HUES48 (cell line): ENCODE data around the gene SDK1.

Experiments
- H3K27ac ChIP-seq: one replicate; pipeline ENCODE4 v1.7.0; 2013; ENCODE audit warnings: low read depth, low read length, inconsistent platforms
- H3K27me3 ChIP-seq: 2 replicates; pipeline ENCODE4 v1.6.1; 2013; ENCODE audit warnings: mild to moderate bottlenecking, low read length; ENCODE audit not compliant: control insufficient read depth, insufficient read depth
- H3K36me3 ChIP-seq: 2 replicates; pipeline ENCODE4 v1.6.1; 2013; ENCODE audit warnings: low read length; ENCODE audit not compliant: control insufficient read depth, insufficient read depth
- H3K4me1 ChIP-seq: 2 replicates; pipeline ENCODE4 v1.6.1; 2013; ENCODE audit warnings: mild to moderate bottlenecking, low read length; ENCODE audit not compliant: control insufficient read depth, insufficient read depth
- H3K4me3 ChIP-seq: 2 replicates; pipeline ENCODE4 v1.5.1; 2013; ENCODE audit warnings: mild to moderate bottlenecking, low read depth, low read length
- H3K9ac ChIP-seq: 2 replicates; pipeline ENCODE4 v1.6.1; 2013; ENCODE audit warnings: mild to moderate bottlenecking, low read depth, low read length, moderate library complexity
- H3K9me3 ChIP-seq: 2 replicates; pipeline ENCODE4 v1.6.1; 2013; ENCODE audit warnings: low read length; ENCODE audit not compliant: control insufficient read depth, insufficient read depth

Gene SDK1

DNA sequence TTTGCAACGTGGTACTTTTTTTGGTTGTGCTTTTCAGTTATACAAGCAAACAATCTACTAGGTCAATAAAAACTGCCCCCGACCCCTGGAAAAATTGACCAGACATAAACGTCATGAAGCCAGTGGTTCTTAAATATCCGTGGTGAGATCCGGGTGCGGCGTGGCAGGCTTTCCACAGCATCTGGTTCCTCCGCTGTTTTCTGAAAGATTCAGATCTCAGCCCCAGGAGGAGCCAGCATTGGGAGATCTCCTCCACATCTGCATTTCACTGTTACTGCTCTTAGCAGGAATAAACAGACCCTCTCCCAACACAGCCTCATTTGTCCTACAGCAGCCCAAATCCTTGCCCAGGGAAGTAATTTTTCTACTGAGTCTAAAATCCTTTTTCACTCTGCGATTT, 716.7 kb downstream of the SDK1 start:
- H3K4me3 ChIP-seq = no peak overlapping the region
- no peaks in the 10 kb centered on the region for H3K4me1 ChIP-seq
- no peak overlapping the region for H3K9ac ChIP-seq
- H3K36me3 ChIP-seq = 0 out of 2 replicates have a peak, but pooled peaks cover 3% of the 10 kb centered on the region
- no peak overlapping the region for H3K27ac ChIP-seq
- 0 out of 2 replicates have a peak, but pooled peaks cover 7% of the 10 kb centered on the region for H3K9me3 ChIP-seq
- no peaks in the 10 kb centered on the region for H3K27me3 ChIP-seq

DNA sequence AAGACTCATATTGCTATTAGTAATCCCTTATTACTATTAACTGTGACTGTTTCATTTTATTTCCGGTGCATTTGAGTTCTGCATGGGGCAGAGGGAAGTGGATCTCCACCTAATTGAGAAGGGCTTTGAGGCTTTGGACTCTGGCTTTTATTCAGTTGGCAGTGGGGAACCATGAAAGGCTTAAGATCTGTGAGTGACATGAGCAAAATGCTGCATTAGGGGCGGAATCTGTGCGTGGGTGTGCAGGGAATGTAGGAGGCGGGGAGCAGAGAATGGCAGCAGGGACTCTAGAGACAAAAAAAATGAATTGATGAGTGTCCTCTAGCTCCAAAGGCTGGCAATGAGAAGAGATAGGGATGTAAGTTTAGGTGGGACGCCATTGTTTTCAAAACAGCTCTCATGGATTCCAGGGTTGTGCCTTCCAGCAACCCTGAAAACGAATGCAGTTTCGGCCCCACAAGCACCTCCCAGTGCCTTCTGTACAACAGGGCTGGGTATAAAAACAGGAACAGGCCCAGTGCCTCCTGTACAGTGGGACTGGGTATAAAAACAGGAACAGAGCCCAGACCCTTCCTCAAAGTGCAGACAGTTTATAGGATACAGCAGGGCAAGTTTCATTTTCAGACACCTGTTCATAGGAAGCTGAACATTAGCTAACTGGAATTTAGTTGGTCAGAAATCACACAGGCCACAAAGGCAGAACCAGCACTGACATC, 717.7 kb downstream of the SDK1 start:
- H3K9ac ChIP-seq = no peak overlapping the region
- no peaks in the 10 kb centered on the region for H3K4me1 ChIP-seq
- no peak overlapping the region for H3K4me3 ChIP-seq
- 0 out of 2 replicates have a peak, but pooled peaks cover 3% of the 10 kb centered on the region for H3K36me3 ChIP-seq
- H3K27ac ChIP-seq = no peak overlapping the region
- no peaks in the 10 kb centered on the region for H3K27me3 ChIP-seq
- 0 out of 2 replicates have a peak, but pooled peaks cover 7% of the 10 kb centered on the region for H3K9me3 ChIP-seq

GRCh38 chr7:4020086-4020485, 719.0 kb downstream of the SDK1 start:
- Histone ChIP-seq H3K4me3 (no peak overlapping the region), H3K27ac (no peak overlapping the region), H3K27me3 (no peaks in the 10 kb centered on the region), H3K4me1 (no peaks in the 10 kb centered on the region), H3K9me3 (0 out of 2 replicates have a peak, but pooled peaks cover 7% of the 10 kb centered on the region), H3K36me3 (0 out of 2 replicates have a peak, but pooled peaks cover 3% of the 10 kb centered on the region), H3K9ac (no peak overlapping the region)

GRCh38 chr7:4021413-4021812, 720.4 kb downstream of the SDK1 start:
- Histone ChIP-seq H3K4me1 (no peaks in the 10 kb centered on the region; the same call in 1 of the 2 replicates), H3K27ac (no peak overlapping the region), H3K9me3 (0 out of 2 replicates have a peak, but pooled peaks cover 7% of the 10 kb centered on the region), H3K4me3 (no peak overlapping the region), H3K36me3 (0 out of 2 replicates have a peak, but pooled peaks cover 3% of the 10 kb centered on the region), H3K27me3 (no peaks in the 10 kb centered on the region), H3K9ac (no peak overlapping the region)

GRCh38 chr7:4022265-4022664, 721.2 kb downstream of the SDK1 start:
- Histone ChIP-seq H3K4me3 (no peak overlapping the region), H3K36me3 (no peaks in the 10 kb centered on the region), H3K27me3 (no peaks in the 10 kb centered on the region), H3K27ac (no peak overlapping the region), H3K9me3 (0 out of 2 replicates have a peak, but pooled peaks cover 7% of the 10 kb centered on the region), H3K4me1 (no peaks in the 10 kb centered on the region; the same call in 1 of the 2 replicates), H3K9ac (no peak overlapping the region)

DNA sequence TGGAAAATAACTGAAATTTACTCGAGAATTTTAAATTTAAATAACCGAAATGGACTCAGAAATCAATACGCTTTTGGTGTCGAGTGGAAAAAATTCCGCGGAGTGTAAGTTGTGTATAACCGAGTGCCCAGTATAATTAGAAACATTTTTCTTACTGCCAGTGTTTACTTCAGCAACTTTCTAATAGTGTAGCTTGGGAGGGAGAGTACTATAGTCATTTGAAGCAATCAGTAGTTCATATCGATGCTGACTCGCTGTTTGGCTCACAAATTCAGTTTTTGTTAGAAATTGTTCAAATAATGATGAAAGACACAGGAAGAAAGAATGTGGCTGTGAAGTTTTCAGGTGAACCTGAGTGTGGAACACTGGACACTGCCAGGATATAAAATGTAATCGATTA, 722.5 kb downstream of the SDK1 start:
- H3K9ac ChIP-seq = no peak overlapping the region
- no peaks in the 10 kb centered on the region for H3K36me3 ChIP-seq
- no peak overlapping the region for H3K27ac ChIP-seq
- H3K4me1 ChIP-seq = no peaks in the 10 kb centered on the region; the same call in 1 of the 2 replicates
- H3K4me3 ChIP-seq = no peak overlapping the region
- no peaks in the 10 kb centered on the region for H3K27me3 ChIP-seq
- 0 out of 2 replicates have a peak, but pooled peaks cover 7% of the 10 kb centered on the region for H3K9me3 ChIP-seq

- H3K4me3 ChIP-seq = no peak overlapping the region
- H3K27me3 ChIP-seq = no peaks in the 10 kb centered on the region
- H3K27ac ChIP-seq = no peak overlapping the region
- H3K4me1 ChIP-seq = no peaks in the 10 kb centered on the region; the same call in 1 of the 2 replicates
- 0 out of 2 replicates have a peak, but pooled peaks cover 5% of the 10 kb centered on the region for H3K9me3 ChIP-seq
- no peaks in the 10 kb centered on the region for H3K36me3 ChIP-seq
- H3K9ac ChIP-seq = no peak overlapping the region
These were observed 723.1 kb downstream of the SDK1 start for GRCh38 chr7:4024133-4024532.

GRCh38 chr7:4024806-4025205, 723.8 kb downstream of the SDK1 start:
- no peaks in the 10 kb centered on the region for H3K27me3 ChIP-seq
- no peaks in the 10 kb centered on the region for H3K9me3 ChIP-seq
- H3K4me3 ChIP-seq = no peak overlapping the region
- no peak overlapping the region for H3K9ac ChIP-seq
- no peaks in the 10 kb centered on the region for H3K36me3 ChIP-seq
- no peaks in the 10 kb centered on the region; the same call in 1 of the 2 replicates for H3K4me1 ChIP-seq
- H3K27ac ChIP-seq = no peak overlapping the region

GRCh38 chr7:4025210-4025609, 724.2 kb downstream of the SDK1 start:
- no peaks in the 10 kb centered on the region for H3K9me3 ChIP-seq
- H3K4me1 ChIP-seq = no peaks in the 10 kb centered on the region; the same call in 1 of the 2 replicates
- no peaks in the 10 kb centered on the region for H3K36me3 ChIP-seq
- no peaks in the 10 kb centered on the region for H3K27me3 ChIP-seq
- no peak overlapping the region for H3K9ac ChIP-seq
- no peak overlapping the region for H3K27ac ChIP-seq
- no peak overlapping the region for H3K4me3 ChIP-seq

- Histone ChIP-seq H3K36me3 (no peaks in the 10 kb centered on the region), H3K27me3 (no peaks in the 10 kb centered on the region)
These were observed 724.9 kb downstream of the SDK1 start for GRCh38 chr7:4025694-4026615.

More at GRCh38 chr7:4025694-4026615, 724.9 kb downstream of the SDK1 start:
- no peaks in the 10 kb centered on the region for H3K9me3 ChIP-seq
- H3K27ac ChIP-seq = no peak overlapping the region
- H3K4me1 ChIP-seq = no peaks in the 10 kb centered on the region; the same call in 1 of the 2 replicates
- no peak overlapping the region for H3K4me3 ChIP-seq
- no peak overlapping the region for H3K9ac ChIP-seq
